HepG2 (cell line): ENCODE results near the gene HS6ST2. TPM values are rescaled to one million over a fixed set of nuclear protein-coding genes. Genes with fewer than 3 reads are reported as not detected.

ENCODE experiments used
- ATAC-seq: fragments of 200-7000 bp; cut with Tn5 transposase; 3 replicates; pipeline ENCODE4 v1.9.1; 2020; ENCODE audit warnings: mild to moderate bottlenecking, moderate library complexity
- BruUV-seq: library from RNA; stranded (reverse); fragments of 400-500 nt; replicated peaks from 2 replicates; lab custom pipeline; 2021; lab: Mats Ljungman, UMichigan
- CTCF ChIA-PET: fragments of 300-600 bp; formaldehyde crosslinking; extraction: SDS; loops from one replicate; lab custom pipeline; 2021; ENCODE audit warnings: low total read pairs, inconsistent platforms, low intra/inter-chr PET ratio; lab: Yijun Ruan, JAX
- POLR2A ChIA-PET: fragments of 350-600 bp; sonication (Branson Sonifier 250); formaldehyde crosslinking; loops from one replicate; lab custom pipeline; 2020; ENCODE audit warnings: antibody characterized with exemption, inconsistent platforms; lab: Yijun Ruan, JAX
- DNase-seq: peaks from one replicate; pipeline ENCODE4 v3.0.0-alpha.2; 2015; ENCODE audit warnings: low spot score
- FAIRE-seq: peaks from 3 replicates; lab custom pipeline; 2011; peaks lifted over from hg19 to GRCh38; lab: Jason Lieb, UNC
- H2AFZ ChIP-seq: one replicate; pipeline ENCODE4 v1.6.1; 2011; ENCODE audit warnings: low read length, inconsistent platforms
- H3K27ac ChIP-seq: fragments of 300-600 bp; 3 replicates; pipeline ENCODE4 v1.8.0; 2011; ENCODE audit warnings: mixed run types, mild to moderate bottlenecking, mixed read lengths, low read length, inconsistent platforms; ENCODE audit not compliant: insufficient read depth; ENCODE audit errors: extremely low read length
- H3K27me3 ChIP-seq, 2 experiments: fragments of 200-600 bp in 1 of 2; 2 replicates in 1 of 2; 3 replicates in 1 of 2; pipeline versions ENCODE4 v1.6.0 to v1.8.0; 2011; ENCODE audit warnings: low read length in 2 of 2, mild to moderate bottlenecking in 2 of 2, moderate library complexity in 2 of 2, inconsistent platforms in 1 of 2; ENCODE audit not compliant: insufficient read depth in 2 of 2, control insufficient read depth in 1 of 2
- H3K36me3 ChIP-seq, 2 experiments: fragments of 200-600 bp in 1 of 2; replicated peaks in 1 of 2; 2 replicates in 1 of 2; 3 replicates in 1 of 2; pipeline versions ENCODE4 v1.5.1 to v1.8.0; 2011; ENCODE audit warnings: low read length in 2 of 2, inconsistent platforms in 1 of 2; ENCODE audit not compliant: insufficient read depth in 2 of 2, control insufficient read depth in 1 of 2
- H3K4me1 ChIP-seq: 2 replicates; pipeline ENCODE4 v1.5.1; 2012; ENCODE audit warnings: low read length, inconsistent platforms; ENCODE audit not compliant: insufficient read depth
- H3K4me2 ChIP-seq: 2 replicates; pipeline ENCODE4 v1.6.0; 2011; ENCODE audit warnings: low read depth, low read length, inconsistent platforms
- H3K4me3 ChIP-seq, 3 experiments: fragments of 200-600 bp in 1 of 3; sonication (generic), shearing (Covaris generic) in 1 of 3; replicated peaks in 1 of 3; 2 replicates each; pipeline ENCODE4 v1.5.1; 2011 to 2016; ENCODE audit warnings: low read length in 3 of 3, inconsistent platforms in 2 of 3, low read depth in 2 of 3, mild to moderate bottlenecking in 2 of 3, control low read depth in 1 of 3, mixed read lengths in 1 of 3; ENCODE audit not compliant: insufficient read depth in 1 of 3
- H3K79me2 ChIP-seq: one replicate; pipeline ENCODE4 v1.6.1; 2011; ENCODE audit warnings: low read length, inconsistent platforms; ENCODE audit not compliant: insufficient read depth
- H3K9ac ChIP-seq: 2 replicates; pipeline ENCODE4 v1.6.0; 2011; ENCODE audit warnings: mild to moderate bottlenecking, low read depth, low read length, inconsistent platforms; ENCODE audit not compliant: insufficient read depth
- H3K9me3 ChIP-seq: 2 replicates; pipeline ENCODE4 v1.5.1; 2012; ENCODE audit warnings: mild to moderate bottlenecking, low read length
- H4K20me1 ChIP-seq: 2 replicates; pipeline ENCODE4 v1.6.0; 2011; ENCODE audit warnings: inconsistent platforms, mild to moderate bottlenecking, low read length, moderate library complexity; ENCODE audit not compliant: insufficient read depth
- ATAD3A ChIP-seq: sonication (generic); formaldehyde crosslinking; IDR thresholded peaks from 2 replicates; pipeline ENCODE4 v1.4.0; 2020; ENCODE audit warnings: missing genetic modification reagents
- CEBPB ChIP-seq: IDR thresholded peaks from 2 replicates; pipeline ENCODE4 v1.6.1; 2011; ENCODE audit warnings: low read depth, low read length, improper control_type of control experiment, borderline replicate concordance
- GZF1 ChIP-seq: sonication (generic); formaldehyde crosslinking; IDR thresholded peaks from 2 replicates; pipeline ENCODE4 v1.5.1; 2020; ENCODE audit warnings: mild to moderate bottlenecking, missing genetic modification reagents
- KLF11 ChIP-seq: IDR thresholded peaks from 2 replicates; pipeline ENCODE4 v1.6.1; 2016; ENCODE audit warnings: missing compliant biosample characterization
- PRMT3 ChIP-seq: sonication (generic); formaldehyde crosslinking; IDR thresholded peaks from 2 replicates; pipeline ENCODE4 v1.8.1; 2022; ENCODE audit warnings: low read depth, mild to moderate bottlenecking, moderate library complexity, missing genetic modification reagents, borderline replicate concordance
- PRPF4 ChIP-seq: fragments of 200-400 bp; formaldehyde crosslinking; IDR thresholded peaks from 2 replicates; pipeline ENCODE4 v1.6.1; 2016; ENCODE audit warnings: low read length, low read depth; ENCODE audit not compliant: poor library complexity, severe bottlenecking
- ZNF296 ChIP-seq: sonication (generic); formaldehyde crosslinking; conservative IDR thresholded peaks from 2 replicates; pipeline ENCODE4 v1.5.0; 2020; ENCODE audit warnings: mild to moderate bottlenecking, missing genetic modification reagents
- WGBS: methylation state at CpG from one replicate; pipeline ENCODE4 v1.1.6; 2017; ENCODE audit warnings: low lambda C conversion rate; 5-methylcytosine and 5-hydroxymethylcytosine counted together
- in situ Hi-C: cut with HindIII; loops from 2 replicates; pipeline ENCODE4 v1.10.0; 2017; ENCODE audit warnings: low pct_unique_long_range_greater_than_20kb; ENCODE audit not compliant: extremely low pct_ligation_motif_present
- intact Hi-C: fragments of 100-400 bp; cut with micrococcal nuclease; formaldehyde crosslinking; loops from one replicate; pipeline ENCODE4 v1.10.0; 2022; ENCODE audit not compliant: unreplicated experiment
- polyA plus RNA-seq, 8 experiments: library from polyadenylated mRNA; depleted of rRNA in 3 of 8; stranded (reverse) in 7 of 8; unstranded in 1 of 8; fragments of >200 nt; fragmentation: Illumina TruSeq in 4 of 8; extraction: Trizol in 4 of 8; gene quantifications; 2 replicates each; pipeline versions ENCODE4 v1.2.1 to v1.2.3, GENCODE V29; 2011 to 2016; ENCODE audit warnings: low read depth in 4 of 8, missing spikeins in 1 of 8, mixed read lengths in 1 of 8; ENCODE audit not compliant: insufficient read depth in 1 of 8
- total RNA-seq, 5 experiments: library from RNA; depleted of rRNA; stranded (reverse); fragments of >200 nt; fragmentation: Illumina TruSeq; extraction: Trizol; gene quantifications; 2 replicates each; pipeline ENCODE4 v1.2.3, GENCODE V29; 2016; ENCODE audit warnings: low read depth in 1 of 5
- TF ChIP-seq, protein P1 (sequence below): sonication (generic); formaldehyde crosslinking; IDR thresholded peaks from 2 replicates; pipeline ENCODE4; 2020; ENCODE audit warnings: missing genetic modification reagents, mild to moderate bottlenecking, borderline replicate concordance
- TF ChIP-seq, protein P2 (sequence below): sonication (generic); formaldehyde crosslinking; IDR thresholded peaks from 2 replicates; pipeline ENCODE4 v1.4.0; 2020; ENCODE audit warnings: missing genetic modification reagents
- TF ChIP-seq, protein P3 (sequence below): sonication (generic); formaldehyde crosslinking; IDR thresholded peaks from 2 replicates; pipeline ENCODE4 v1.5.0; 2020; ENCODE audit warnings: missing genetic modification reagents

HS6ST2 gene
- total and polyA plus RNA-seq, 2 of the 13 experiments (the other 11 are each of a cell fraction or from before 2014, with no cell fraction given): 0.05 TPM; not detected in 1

DNA sequence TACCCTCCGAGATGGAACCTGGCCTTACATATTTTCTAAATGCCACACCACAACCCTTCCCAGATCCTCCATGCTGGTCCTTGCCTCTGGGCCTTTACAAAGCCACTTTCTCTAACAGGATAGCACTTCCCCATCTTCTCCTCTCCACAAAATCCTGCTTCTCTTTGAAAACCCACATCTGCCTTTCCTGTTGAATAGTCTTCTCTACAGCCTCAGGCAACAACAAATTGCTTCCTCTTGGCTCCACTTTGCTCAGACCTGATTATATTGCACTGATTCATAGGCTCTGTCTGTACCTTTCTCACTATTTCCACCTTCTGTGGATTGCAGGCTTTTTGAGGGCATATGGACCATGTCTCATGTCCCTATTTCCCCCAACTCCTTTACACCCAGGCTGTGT is 265.9 kb downstream of the HS6ST2 start (continued):
- no peak for TF ChIP-seq ZNF296 (CRISPR knock-in tag)
- TF ChIP-seq, protein P1, sequence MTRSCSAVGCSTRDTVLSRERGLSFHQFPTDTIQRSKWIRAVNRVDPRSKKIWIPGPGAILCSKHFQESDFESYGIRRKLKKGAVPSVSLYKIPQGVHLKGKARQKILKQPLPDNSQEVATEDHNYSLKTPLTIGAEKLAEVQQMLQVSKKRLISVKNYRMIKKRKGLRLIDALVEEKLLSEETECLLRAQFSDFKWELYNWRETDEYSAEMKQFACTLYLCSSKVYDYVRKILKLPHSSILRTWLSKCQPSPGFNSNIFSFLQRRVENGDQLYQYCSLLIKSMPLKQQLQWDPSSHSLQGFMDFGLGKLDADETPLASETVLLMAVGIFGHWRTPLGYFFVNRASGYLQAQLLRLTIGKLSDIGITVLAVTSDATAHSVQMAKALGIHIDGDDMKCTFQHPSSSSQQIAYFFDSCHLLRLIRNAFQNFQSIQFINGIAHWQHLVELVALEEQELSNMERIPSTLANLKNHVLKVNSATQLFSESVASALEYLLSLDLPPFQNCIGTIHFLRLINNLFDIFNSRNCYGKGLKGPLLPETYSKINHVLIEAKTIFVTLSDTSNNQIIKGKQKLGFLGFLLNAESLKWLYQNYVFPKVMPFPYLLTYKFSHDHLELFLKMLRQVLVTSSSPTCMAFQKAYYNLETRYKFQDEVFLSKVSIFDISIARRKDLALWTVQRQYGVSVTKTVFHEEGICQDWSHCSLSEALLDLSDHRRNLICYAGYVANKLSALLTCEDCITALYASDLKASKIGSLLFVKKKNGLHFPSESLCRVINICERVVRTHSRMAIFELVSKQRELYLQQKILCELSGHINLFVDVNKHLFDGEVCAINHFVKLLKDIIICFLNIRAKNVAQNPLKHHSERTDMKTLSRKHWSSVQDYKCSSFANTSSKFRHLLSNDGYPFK (CRISPR knock-in tag): no peak

DNA sequence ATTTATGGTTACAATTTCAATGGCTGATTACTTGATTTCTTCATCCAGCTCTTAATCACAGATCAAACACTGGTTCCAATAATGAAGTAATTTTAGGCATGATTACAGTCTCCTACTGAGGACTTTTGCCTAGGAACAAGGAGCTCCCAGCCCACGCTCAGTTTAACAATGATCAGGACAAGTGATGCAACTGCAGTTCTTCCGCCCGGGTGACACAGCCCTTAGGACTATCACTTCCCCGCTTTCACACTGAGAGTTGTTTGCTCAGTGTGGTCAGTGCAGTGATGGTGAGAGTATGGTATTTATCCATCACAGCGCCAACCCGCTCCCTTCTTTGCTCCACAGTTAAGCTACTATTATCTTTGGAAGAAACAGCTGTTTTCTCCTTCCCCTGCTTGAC is 266.4 kb downstream of the HS6ST2 start:
- no peaks in the 10 kb centered on the region for H3K79me2 ChIP-seq
- no peak for FAIRE-seq
- BruUV-seq: no TSS peak
- WGBS: no CpG with 5 or more reads among the region's 6 CpGs
- intact Hi-C loops: no loop called here
- H3K9me3 ChIP-seq: no peaks in the 10 kb centered on the region
- no peak overlapping the region for H3K9ac ChIP-seq
- in situ Hi-C loops: no loop called here
- ATAC-seq: peak; percentile 54; the same call in 2 of the 3 replicates
- no peak overlapping the region for H3K4me3 ChIP-seq
- no peaks in the 10 kb centered on the region for H3K36me3 ChIP-seq
- ChIA-PET CTCF (no interaction called here), POLR2A (no interaction called here)
- DNase-seq: peak; percentile 0
- no peaks in the 10 kb centered on the region; a peak in 1 of 5 replicates for H3K27me3 ChIP-seq
- TF ChIP-seq CEBPB (peak; percentile 26; the same call in 1 of the 2 replicates), KLF11 (CRISPR knock-in tag) (no peak), ATAD3A (CRISPR knock-in tag) (no peak), PRMT3 (CRISPR knock-in tag) (no peak), PRPF4 (no peak), GZF1 (CRISPR knock-in tag) (no peak)
- TF ChIP-seq, protein P2, sequence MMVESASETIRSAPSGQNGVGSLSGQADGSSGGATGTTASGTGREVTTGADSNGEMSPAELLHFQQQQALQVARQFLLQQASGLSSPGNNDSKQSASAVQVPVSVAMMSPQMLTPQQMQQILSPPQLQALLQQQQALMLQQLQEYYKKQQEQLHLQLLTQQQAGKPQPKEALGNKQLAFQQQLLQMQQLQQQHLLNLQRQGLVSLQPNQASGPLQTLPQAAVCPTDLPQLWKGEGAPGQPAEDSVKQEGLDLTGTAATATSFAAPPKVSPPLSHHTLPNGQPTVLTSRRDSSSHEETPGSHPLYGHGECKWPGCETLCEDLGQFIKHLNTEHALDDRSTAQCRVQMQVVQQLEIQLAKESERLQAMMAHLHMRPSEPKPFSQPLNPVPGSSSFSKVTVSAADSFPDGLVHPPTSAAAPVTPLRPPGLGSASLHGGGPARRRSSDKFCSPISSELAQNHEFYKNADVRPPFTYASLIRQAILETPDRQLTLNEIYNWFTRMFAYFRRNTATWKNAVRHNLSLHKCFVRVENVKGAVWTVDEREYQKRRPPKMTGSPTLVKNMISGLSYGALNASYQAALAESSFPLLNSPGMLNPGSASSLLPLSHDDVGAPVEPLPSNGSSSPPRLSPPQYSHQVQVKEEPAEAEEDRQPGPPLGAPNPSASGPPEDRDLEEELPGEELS (CRISPR knock-in tag): no peak
- TF ChIP-seq, protein P3, sequence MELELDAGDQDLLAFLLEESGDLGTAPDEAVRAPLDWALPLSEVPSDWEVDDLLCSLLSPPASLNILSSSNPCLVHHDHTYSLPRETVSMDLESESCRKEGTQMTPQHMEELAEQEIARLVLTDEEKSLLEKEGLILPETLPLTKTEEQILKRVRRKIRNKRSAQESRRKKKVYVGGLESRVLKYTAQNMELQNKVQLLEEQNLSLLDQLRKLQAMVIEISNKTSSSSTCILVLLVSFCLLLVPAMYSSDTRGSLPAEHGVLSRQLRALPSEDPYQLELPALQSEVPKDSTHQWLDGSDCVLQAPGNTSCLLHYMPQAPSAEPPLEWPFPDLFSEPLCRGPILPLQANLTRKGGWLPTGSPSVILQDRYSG (CRISPR knock-in tag): no peak
- no peak overlapping the region for H3K4me2 ChIP-seq
- no peak overlapping the region for H3K27ac ChIP-seq
- H3K4me1 ChIP-seq: no peaks in the 10 kb centered on the region
- no peaks in the 10 kb centered on the region for H4K20me1 ChIP-seq
- H2AFZ ChIP-seq: no peak overlapping the region
